ENCODE data around the gene TCF7L1.

DNA sequence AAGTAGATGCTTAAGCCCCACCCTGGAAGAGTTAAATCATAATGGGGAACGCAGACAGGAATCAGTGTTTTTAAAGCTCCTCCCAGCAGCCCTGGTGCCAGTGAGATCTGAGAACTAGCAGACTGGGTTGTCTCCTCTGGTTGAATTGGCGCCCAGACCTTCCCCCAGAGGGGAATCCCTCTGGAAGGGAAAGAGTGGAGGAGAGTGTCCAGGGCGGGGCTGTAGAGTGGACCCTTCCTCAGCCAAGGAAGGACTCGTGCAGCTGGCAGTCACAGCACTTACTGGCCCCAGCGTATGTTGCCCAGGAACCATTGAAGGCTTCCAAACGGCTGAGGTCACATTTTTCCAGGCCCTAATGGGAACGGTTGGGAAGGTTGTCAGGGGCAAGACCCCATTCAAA is 132.1 kb downstream of the TCF7L1 start:
- no peak for TF ChIP-seq POLR2A (IDR thresholded peaks at IDR 0.05; ENCODE audit: low read length)
- no peak for TF ChIP-seq GATA1 (IDR thresholded peaks at IDR 0.05; ENCODE audit: low read depth, low read length)

Data from erythroblast (primary cell).